ENCODE measurements around the gene MICALL1.

MICALL1 gene

GRCh38 chr22:37913233-37913721, 7.2 kb downstream of the MICALL1 start:
- TF ChIP-seq CTCF (conservative IDR thresholded peaks at IDR 0.05; ENCODE audit: low read depth, low read length), result no peak

GRCh38 chr22:37916311-37916710, 10.2 kb downstream of the MICALL1 start:
- Histone ChIP-seq H3K27me3 (ENCODE audit: insufficient read depth, low read depth) (no peaks in the 10 kb centered on the region), H3K36me3 (ENCODE audit: insufficient read depth) (no peaks in the 10 kb centered on the region), H4K20me1 (ENCODE audit: insufficient read depth) (no peaks in the 10 kb centered on the region), H3K9ac (no peak overlapping the region), H3K4me1 (ENCODE audit: low read depth, poor library complexity, severe bottlenecking) (no peaks in the 10 kb centered on the region), H3K27ac (no peak overlapping the region), H2AFZ (ENCODE audit: low read depth) (no peak overlapping the region), H3K4me2 (no peak overlapping the region), H3K79me2 (ENCODE audit: insufficient read depth, low read depth) (no peaks in the 10 kb centered on the region), H3K4me3 (IDR thresholded peaks at IDR 0.05; ENCODE audit: insufficient read depth, low read depth, low read length) (no peak overlapping the region)
- no peak for TF ChIP-seq CTCF (conservative IDR thresholded peaks at IDR 0.05; ENCODE audit: low read depth, low read length)

More at GRCh38 chr22:37913233-37913721, 7.2 kb downstream of the MICALL1 start:
- H3K27ac ChIP-seq, result no peak overlapping the region
- no peak overlapping the region for H2AFZ ChIP-seq (ENCODE audit: low read depth)
- H4K20me1 ChIP-seq (ENCODE audit: insufficient read depth), result no peaks in the 10 kb centered on the region
- H3K27me3 ChIP-seq (ENCODE audit: insufficient read depth, low read depth), result no peaks in the 10 kb centered on the region
- no peak overlapping the region for H3K4me3 ChIP-seq (IDR thresholded peaks at IDR 0.05; ENCODE audit: insufficient read depth, low read depth, low read length)
- H3K4me2 ChIP-seq, result no peak overlapping the region
- H3K9ac ChIP-seq, result no peak overlapping the region
- H3K79me2 ChIP-seq (ENCODE audit: insufficient read depth, low read depth), result no peaks in the 10 kb centered on the region
- H3K4me1 ChIP-seq (ENCODE audit: low read depth, poor library complexity, severe bottlenecking), result no peaks in the 10 kb centered on the region
- no peaks in the 10 kb centered on the region for H3K36me3 ChIP-seq (ENCODE audit: insufficient read depth)

- Histone ChIP-seq H3K79me2 (ENCODE audit: insufficient read depth, low read depth) (no peaks in the 10 kb centered on the region), H3K27me3 (ENCODE audit: insufficient read depth, low read depth) (no peaks in the 10 kb centered on the region), H3K27ac (no peak overlapping the region), H3K4me1 (ENCODE audit: low read depth, poor library complexity, severe bottlenecking) (no peaks in the 10 kb centered on the region), H3K4me2 (no peak overlapping the region), H3K9ac (no peak overlapping the region), H3K36me3 (ENCODE audit: insufficient read depth) (no peaks in the 10 kb centered on the region), H4K20me1 (ENCODE audit: insufficient read depth) (no peaks in the 10 kb centered on the region), H2AFZ (ENCODE audit: low read depth) (no peak overlapping the region), H3K4me3 (IDR thresholded peaks at IDR 0.05; ENCODE audit: insufficient read depth, low read depth, low read length) (no peak overlapping the region)
- no peak for TF ChIP-seq CTCF (conservative IDR thresholded peaks at IDR 0.05; ENCODE audit: low read depth, low read length)
These were observed 11.9 kb downstream of the MICALL1 start for GRCh38 chr22:37917874-37918548.

GRCh38 chr22:37918580-37919270, 12.6 kb downstream of the MICALL1 start:
- Histone ChIP-seq H3K9ac (no peak overlapping the region), H2AFZ (ENCODE audit: low read depth) (no peak overlapping the region), H3K4me3 (IDR thresholded peaks at IDR 0.05; ENCODE audit: insufficient read depth, low read depth, low read length) (no peak overlapping the region), H3K79me2 (ENCODE audit: insufficient read depth, low read depth) (no peaks in the 10 kb centered on the region), H4K20me1 (ENCODE audit: insufficient read depth) (no peaks in the 10 kb centered on the region), H3K27ac (no peak overlapping the region), H3K4me2 (no peak overlapping the region), H3K27me3 (ENCODE audit: insufficient read depth, low read depth) (no peaks in the 10 kb centered on the region), H3K36me3 (ENCODE audit: insufficient read depth) (no peaks in the 10 kb centered on the region), H3K4me1 (ENCODE audit: low read depth, poor library complexity, severe bottlenecking) (no peaks in the 10 kb centered on the region)
- no peak for TF ChIP-seq CTCF (conservative IDR thresholded peaks at IDR 0.05; ENCODE audit: low read depth, low read length)

Data from KMS-11 (cell line).